ENCODE data around the gene ADAM15. TPM values are rescaled to one million over a fixed set of nuclear protein-coding genes. Genes with fewer than 3 reads are reported as not detected.

ADAM15 gene
- total RNA-seq, 4 donors from 2014 or later: 65.4 to 115 (median 100.0) TPM

DNA sequence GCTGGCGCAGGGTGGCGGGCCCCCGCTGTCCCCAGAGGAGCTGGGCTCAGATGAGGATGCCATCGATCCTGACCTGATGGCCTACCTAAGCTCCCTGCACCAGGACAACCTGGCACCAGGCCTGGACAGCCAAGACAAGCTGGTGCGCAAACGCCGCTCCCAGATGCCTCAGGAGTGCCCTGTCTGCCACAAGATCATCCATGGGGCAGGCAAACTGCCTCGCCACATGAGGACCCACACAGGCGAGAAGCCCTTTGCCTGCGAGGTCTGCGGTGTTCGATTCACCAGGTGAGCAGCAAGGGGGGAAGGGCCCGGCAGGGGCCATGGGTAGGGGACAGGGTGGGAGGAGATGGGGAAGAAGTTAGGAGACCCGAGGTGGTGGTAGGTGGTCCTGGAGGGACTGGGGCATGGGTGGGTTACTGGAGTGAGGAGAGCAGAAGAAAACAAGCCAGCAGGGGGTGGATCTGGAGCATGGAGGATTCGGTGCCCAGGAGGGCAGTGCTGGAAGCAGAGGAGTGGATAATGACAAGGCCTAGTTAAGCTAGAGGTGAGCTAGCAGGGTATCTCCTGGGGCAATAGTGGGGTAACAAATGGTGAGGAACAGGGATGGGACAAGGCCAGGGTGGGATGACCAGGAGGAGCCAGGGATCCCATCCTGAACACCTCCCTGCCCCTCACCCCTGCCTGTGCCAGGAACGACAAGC, 35.4 kb upstream of the ADAM15 start:
- Histone ChIP-seq H3K27ac (peak overlapping the region in 3 of 4 donors; percentile 85 to 95 (median 90)), H3K4me1 (peaks cover 2 to 70% (median 43%) of the 10 kb centered on the region in 3 donors), H3K9me3 (no peaks in the 10 kb centered on the region), H3K27me3 (no peaks in the 10 kb centered on the region), H3K4me3 (no peak overlapping the region), H3K36me3 (peaks cover 0 to 28% of the 10 kb centered on the region in 2 donors)
- TF ChIP-seq POLR2AphosphoS5 (IDR thresholded peaks at IDR 0.05) (no peak), POLR2A (IDR thresholded peaks at IDR 0.05) (no peak), EP300 (IDR thresholded peaks at IDR 0.05) (no peak)
- TF ChIP-seq, protein P1, sequence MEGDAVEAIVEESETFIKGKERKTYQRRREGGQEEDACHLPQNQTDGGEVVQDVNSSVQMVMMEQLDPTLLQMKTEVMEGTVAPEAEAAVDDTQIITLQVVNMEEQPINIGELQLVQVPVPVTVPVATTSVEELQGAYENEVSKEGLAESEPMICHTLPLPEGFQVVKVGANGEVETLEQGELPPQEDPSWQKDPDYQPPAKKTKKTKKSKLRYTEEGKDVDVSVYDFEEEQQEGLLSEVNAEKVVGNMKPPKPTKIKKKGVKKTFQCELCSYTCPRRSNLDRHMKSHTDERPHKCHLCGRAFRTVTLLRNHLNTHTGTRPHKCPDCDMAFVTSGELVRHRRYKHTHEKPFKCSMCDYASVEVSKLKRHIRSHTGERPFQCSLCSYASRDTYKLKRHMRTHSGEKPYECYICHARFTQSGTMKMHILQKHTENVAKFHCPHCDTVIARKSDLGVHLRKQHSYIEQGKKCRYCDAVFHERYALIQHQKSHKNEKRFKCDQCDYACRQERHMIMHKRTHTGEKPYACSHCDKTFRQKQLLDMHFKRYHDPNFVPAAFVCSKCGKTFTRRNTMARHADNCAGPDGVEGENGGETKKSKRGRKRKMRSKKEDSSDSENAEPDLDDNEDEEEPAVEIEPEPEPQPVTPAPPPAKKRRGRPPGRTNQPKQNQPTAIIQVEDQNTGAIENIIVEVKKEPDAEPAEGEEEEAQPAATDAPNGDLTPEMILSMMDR (IDR thresholded peaks at IDR 0.05): no peak
- no peak for ATAC-seq
- WGBS, 2 donors (ENCODE audit: low coverage in 1 of 2): 52 to 80% methylated on average over 1 to 2 of the region's 16 CpGs

DNA sequence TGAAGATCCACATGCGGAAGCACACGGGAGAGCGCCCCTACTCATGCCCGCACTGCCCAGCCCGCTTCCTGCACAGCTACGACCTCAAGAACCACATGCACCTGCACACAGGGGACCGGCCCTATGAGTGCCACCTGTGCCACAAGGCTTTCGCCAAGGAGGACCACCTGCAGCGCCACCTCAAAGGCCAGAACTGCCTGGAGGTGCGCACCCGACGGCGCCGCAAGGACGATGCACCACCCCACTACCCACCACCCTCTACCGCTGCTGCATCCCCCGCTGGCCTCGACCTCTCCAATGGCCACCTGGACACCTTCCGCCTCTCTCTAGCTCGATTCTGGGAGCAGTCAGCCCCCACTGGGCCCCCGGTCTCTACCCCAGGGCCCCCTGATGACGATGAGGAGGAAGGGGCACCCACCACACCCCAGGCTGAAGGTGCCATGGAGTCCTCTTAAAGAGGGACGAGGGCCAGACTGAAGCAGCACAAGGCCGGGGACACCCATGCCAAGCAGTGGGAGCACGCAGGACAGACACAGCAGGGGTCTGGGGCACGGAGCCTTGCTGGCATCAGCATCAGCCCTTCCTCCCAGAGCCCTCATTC, 34.8 kb upstream of the ADAM15 start:
- TF ChIP-seq POLR2A (IDR thresholded peaks at IDR 0.05) (no peak), POLR2AphosphoS5 (IDR thresholded peaks at IDR 0.05) (no peak), EP300 (IDR thresholded peaks at IDR 0.05) (no peak)
- TF ChIP-seq, protein P1 (IDR thresholded peaks at IDR 0.05): no peak
- Histone ChIP-seq H3K27ac (peak overlapping the region; percentile 67 to 95 (median 88)), H3K36me3 (peaks cover 0 to 28% of the 10 kb centered on the region in 2 donors), H3K27me3 (no peaks in the 10 kb centered on the region), H3K4me3 (no peak overlapping the region), H3K4me1 (peaks cover 2 to 63% (median 37%) of the 10 kb centered on the region in 3 donors), H3K9me3 (no peaks in the 10 kb centered on the region)
- no peak for ATAC-seq
- WGBS, 2 donors (ENCODE audit: low coverage in 1 of 2): 68% methylated on average over 8 of the region's 26 CpGs; no CpG with 5 or more reads in 1 of the 2 donors

DNA sequence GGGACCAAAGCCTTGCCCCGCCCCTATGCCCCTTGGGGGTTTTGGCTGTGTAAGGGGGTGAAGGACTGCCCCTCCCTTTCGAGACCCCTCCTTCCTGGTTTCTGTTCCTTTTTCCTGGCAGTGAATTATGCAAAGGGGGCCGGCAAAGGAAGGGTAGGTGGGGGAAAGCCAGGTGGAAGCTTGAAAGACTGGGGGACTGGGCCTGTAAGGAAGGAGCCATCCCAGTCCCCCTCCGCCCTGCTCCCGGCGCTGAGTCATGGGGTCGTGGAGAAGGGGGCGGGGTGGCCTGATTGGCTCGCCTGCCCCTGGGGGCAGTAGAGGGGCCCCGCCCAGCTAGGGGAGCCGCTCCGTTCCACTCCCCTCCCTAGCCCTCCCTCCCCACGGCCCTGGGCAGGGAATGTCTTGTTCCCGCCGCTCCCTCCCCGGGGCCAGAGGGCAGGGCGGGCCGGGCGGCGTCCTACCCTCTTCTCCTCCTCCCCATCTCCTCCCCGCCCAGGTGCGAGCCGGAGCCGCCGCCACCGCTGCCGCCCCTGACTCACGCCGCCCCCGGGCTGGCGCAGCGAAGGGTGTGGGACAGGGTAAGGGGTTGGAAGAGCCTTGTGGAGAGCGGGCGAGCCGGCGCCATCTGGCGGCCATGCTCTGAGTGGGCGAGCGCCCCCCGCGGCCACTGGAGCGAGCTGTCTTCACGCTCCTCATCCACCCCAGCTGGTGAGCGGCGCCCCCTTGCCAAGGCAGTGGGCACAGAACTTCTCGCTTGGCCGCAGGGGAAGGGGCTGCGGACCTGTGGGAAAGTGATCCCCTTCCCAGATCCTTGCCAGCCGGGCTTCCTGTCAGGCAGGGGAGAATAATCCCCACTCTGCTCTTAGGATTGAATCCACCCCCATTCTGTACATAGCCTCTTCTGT, 33.8 kb upstream of the ADAM15 start:
- Histone ChIP-seq H3K27me3 (no peaks in the 10 kb centered on the region), H3K9me3 (no peaks in the 10 kb centered on the region), H3K36me3 (peaks cover 0 to 28% of the 10 kb centered on the region in 2 donors), H3K27ac (peak overlapping the region; percentile 67 to 95 (median 88)), H3K4me1 (peaks cover 2 to 54% (median 27%) of the 10 kb centered on the region in 3 donors), H3K4me3 (peak overlapping the region; percentile 32 to 54)
- ATAC-seq: peak; percentile 94
- 0 to 11% methylated on average over 1 to 3 of the region's 49 CpGs for WGBS, 2 donors (ENCODE audit: low coverage in 1 of 2)
- TF ChIP-seq EP300 (IDR thresholded peaks at IDR 0.05) (no peak), POLR2AphosphoS5 (IDR thresholded peaks at IDR 0.05) (peak; percentile 89), POLR2A (IDR thresholded peaks at IDR 0.05) (peak in 1 of 2 donors; percentile 28)
- TF ChIP-seq, protein P1 (IDR thresholded peaks at IDR 0.05): peak in 3 of 4 experiments; percentile 98 to 100 (median 99)

DNA sequence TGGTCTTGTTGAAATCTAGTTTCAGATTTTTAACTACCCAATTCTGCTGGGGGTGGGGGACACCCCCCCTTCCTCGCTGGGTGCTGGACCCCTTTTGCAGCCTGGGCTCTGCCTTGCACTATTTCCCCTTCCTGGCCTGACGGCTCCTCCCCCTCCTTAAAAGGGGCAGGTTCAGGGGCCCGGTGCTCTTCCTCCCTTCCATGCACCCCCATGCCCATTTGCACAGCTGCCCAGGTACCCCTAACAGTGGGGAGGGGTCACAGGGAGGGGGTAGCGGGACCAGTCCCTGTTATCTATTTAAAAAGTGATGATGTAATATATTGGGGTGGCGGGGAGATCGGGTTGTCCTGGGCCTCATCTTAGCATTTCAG, 33.2 kb upstream of the ADAM15 start:
- H3K9me3 ChIP-seq: no peaks in the 10 kb centered on the region
- peak overlapping the region; percentile 32 to 54 for H3K4me3 ChIP-seq
- peaks cover 0 to 28% of the 10 kb centered on the region in 2 donors for H3K36me3 ChIP-seq
- 0 to 13% methylated on average over 1 to 3 of the region's 6 CpGs for WGBS, 2 donors (ENCODE audit: low coverage in 1 of 2)
- TF ChIP-seq, protein P1 (IDR thresholded peaks at IDR 0.05): no peak
- TF ChIP-seq POLR2A (IDR thresholded peaks at IDR 0.05) (no peak), POLR2AphosphoS5 (IDR thresholded peaks at IDR 0.05) (no peak), EP300 (IDR thresholded peaks at IDR 0.05) (no peak)
- ATAC-seq: no peak
- H3K27me3 ChIP-seq: no peaks in the 10 kb centered on the region
- peaks cover 2 to 47% (median 21%) of the 10 kb centered on the region in 3 donors for H3K4me1 ChIP-seq
- peak overlapping the region; percentile 67 to 95 (median 88) for H3K27ac ChIP-seq

All from gastroesophageal sphincter (tissue), 4 donors.